Liver (tissue), 9 donors: ENCODE data around the gene PEX5L. TPM values are rescaled to one million over a fixed set of nuclear protein-coding genes. Genes with fewer than 3 reads are reported as not detected.

Experiments
- DNase-seq: peaks from one replicate; pipeline ENCODE4 v3.0.0-alpha.2; 2017; ENCODE audit warnings: low spot score
- H3K27ac ChIP-seq, 2 donors: one replicate each; pipeline ENCODE4 v1.7.0; 2013; ENCODE audit warnings: inconsistent platforms in 2 of 2, low read length in 2 of 2, control low read depth in 1 of 2, low read depth in 1 of 2, mild to moderate bottlenecking in 1 of 2
- H3K27me3 ChIP-seq, 4 donors: one replicate each; pipeline versions ENCODE4 v1.6.1 to v1.7.0; 2013; ENCODE audit warnings: low read length in 3 of 4, inconsistent platforms in 1 of 4, mild to moderate bottlenecking in 1 of 4, moderate library complexity in 1 of 4; ENCODE audit not compliant: control insufficient read depth in 4 of 4, insufficient read depth in 4 of 4
- H3K36me3 ChIP-seq, 4 donors: one replicate each; pipeline versions ENCODE4 v1.6.1 to v1.7.0; 2013; ENCODE audit warnings: low read length in 3 of 4, mild to moderate bottlenecking in 3 of 4, low read depth in 1 of 4, moderate library complexity in 1 of 4; ENCODE audit not compliant: control insufficient read depth in 4 of 4, insufficient read depth in 3 of 4
- H3K4me1 ChIP-seq, 4 donors: one replicate each; pipeline versions ENCODE4 v1.6.1 to v1.7.0; 2013; ENCODE audit warnings: low read length in 3 of 4, mild to moderate bottlenecking in 3 of 4, moderate library complexity in 1 of 4; ENCODE audit not compliant: control insufficient read depth in 4 of 4, insufficient read depth in 4 of 4
- H3K4me3 ChIP-seq, 3 donors: one replicate each; pipeline versions ENCODE4 v1.6.1 to v1.7.0; 2013; ENCODE audit warnings: low read length in 3 of 3, control low read depth in 1 of 3, low read depth in 1 of 3, mild to moderate bottlenecking in 1 of 3
- H3K9ac ChIP-seq, 2 donors: one replicate each; pipeline ENCODE4 v1.7.0; 2013; ENCODE audit warnings: low read length in 2 of 2, mild to moderate bottlenecking in 2 of 2, moderate library complexity in 2 of 2, control low read depth in 1 of 2, low read depth in 1 of 2
- H3K9me3 ChIP-seq, 4 donors: one replicate each; pipeline versions ENCODE4 v1.6.1 to v1.7.0; 2013; ENCODE audit warnings: low read length in 3 of 4; ENCODE audit not compliant: control insufficient read depth in 4 of 4
- EGR1 ChIP-seq, 2 donors: IDR thresholded peaks; 2 replicates each; pipeline ENCODE4 v1.6.1; 2016 to 2018; ENCODE audit warnings: antibody characterized with exemption in 2 of 2, low read depth in 2 of 2
- FOXA1 ChIP-seq: IDR thresholded peaks from 2 replicates; pipeline ENCODE4 v1.6.1; 2016; ENCODE audit warnings: antibody characterized with exemption
- FOXA2 ChIP-seq: IDR thresholded peaks from 2 replicates; pipeline ENCODE4 v1.6.1; 2016; ENCODE audit warnings: antibody characterized with exemption
- GABPA ChIP-seq, 2 donors: IDR thresholded peaks in 1 of 2; conservative IDR thresholded peaks in 1 of 2; 2 replicates each; pipeline ENCODE4 v1.6.1; 2016; ENCODE audit warnings: antibody characterized with exemption in 2 of 2, mild to moderate bottlenecking in 1 of 2, moderate library complexity in 1 of 2
- HNF4A ChIP-seq, 2 donors: conservative IDR thresholded peaks; 2 replicates each; pipeline ENCODE4 v1.6.1; 2016; ENCODE audit warnings: antibody characterized with exemption in 2 of 2, mild to moderate bottlenecking in 2 of 2
- HNF4G ChIP-seq: IDR thresholded peaks from 2 replicates; pipeline ENCODE4 v1.6.1; 2016; ENCODE audit warnings: antibody characterized with exemption
- JUND ChIP-seq, 2 donors: IDR thresholded peaks; 2 replicates each; pipeline ENCODE4 v1.6.1; 2016; ENCODE audit warnings: antibody characterized with exemption in 2 of 2
- NR2F2 ChIP-seq: IDR thresholded peaks from 2 replicates; pipeline ENCODE4 v1.6.1; 2016; ENCODE audit warnings: antibody characterized with exemption
- RAD21 ChIP-seq, 2 donors: IDR thresholded peaks; 2 replicates each; pipeline ENCODE4 v1.6.1; 2016; ENCODE audit warnings: antibody characterized with exemption in 2 of 2, mild to moderate bottlenecking in 2 of 2
- SP1 ChIP-seq: IDR thresholded peaks from 2 replicates; pipeline ENCODE4 v1.6.1; 2018; ENCODE audit warnings: antibody characterized with exemption, mild to moderate bottlenecking
- TAF1 ChIP-seq: conservative IDR thresholded peaks from 2 replicates; pipeline ENCODE4 v1.6.1; 2016; ENCODE audit warnings: antibody characterized with exemption, mild to moderate bottlenecking
- YY1 ChIP-seq: IDR thresholded peaks from 2 replicates; pipeline ENCODE4 v1.6.1; 2016; ENCODE audit warnings: antibody characterized with exemption, mild to moderate bottlenecking
- ZBTB33 ChIP-seq: IDR thresholded peaks from 2 replicates; pipeline ENCODE4 v1.6.1; 2016; ENCODE audit warnings: antibody characterized with exemption
- WGBS: extraction: QIAGEN DNeasy Blood & Tissue Kit; methylation state at CpG from one replicate; pipeline ENCODE4 v1.1.7; 2013; 5-methylcytosine and 5-hydroxymethylcytosine counted together
- polyA plus RNA-seq, 2 donors: library from polyadenylated mRNA; stranded (reverse) in 1 of 2; unstranded in 1 of 2; fragments of 200-250 nt in 1 of 2; fragments of >200 nt in 1 of 2; fragmentation: Nextera tagmentation in 1 of 2; extraction: Ambion mirVana in 1 of 2; gene quantifications; one replicate each; pipeline versions ENCODE4 v1.2.1 to v1.2.3, GENCODE V29; 2013 to 2015
- total RNA-seq, 2 donors: library from RNA; depleted of rRNA; stranded (reverse); fragments of >200 nt; gene quantifications; one replicate each; pipeline ENCODE4 v1.2.3, GENCODE V29; 2014
- TF ChIP-seq, protein P1 (sequence below): IDR thresholded peaks from 2 replicates; pipeline ENCODE4 v1.6.1; 2016; ENCODE audit warnings: antibody characterized with exemption
- TF ChIP-seq, protein P2 (sequence below): IDR thresholded peaks from 2 replicates; pipeline ENCODE4 v1.6.1; 2016; ENCODE audit warnings: antibody characterized with exemption, mild to moderate bottlenecking
- TF ChIP-seq, protein P3 (sequence below): IDR thresholded peaks from 2 replicates; pipeline ENCODE4 v1.6.1; 2016; ENCODE audit warnings: antibody characterized with exemption
- TF ChIP-seq, protein P4 (sequence below): fragments of 150-350 bp; IDR thresholded peaks from 2 replicates; pipeline ENCODE4 v1.5.1; 2017; ENCODE audit warnings: improper control_type of control experiment, low read depth, low read length; ENCODE audit not compliant: missing input control
- donor health status: healthy.
- donor health status: healthy.
- donor health status: healthy.
- donor health status: healthy.
- donor health status: healthy.

PEX5L gene
- total and polyA plus RNA-seq, 4 donors, result 0.03 TPM; not detected in 3

GRCh38 chr3:179949869-179950268 is 86.9 kb downstream of the PEX5L start:
- no peak overlapping the region for H3K9ac ChIP-seq
- H3K27ac ChIP-seq, result no peak overlapping the region
- no peak for DNase-seq
- no peaks in the 10 kb centered on the region for H3K4me1 ChIP-seq
- H3K27me3 ChIP-seq, result peaks cover 0 to 5% (median under 1%) of the 10 kb centered on the region in 4 donors
- no peak overlapping the region for H3K4me3 ChIP-seq
- peaks cover 0 to 2% (median 0%) of the 10 kb centered on the region in 4 donors for H3K9me3 ChIP-seq
- 79% methylated on average over 2 of the region's 2 CpGs for WGBS
- no peaks in the 10 kb centered on the region for H3K36me3 ChIP-seq
- TF ChIP-seq, protein P1, sequence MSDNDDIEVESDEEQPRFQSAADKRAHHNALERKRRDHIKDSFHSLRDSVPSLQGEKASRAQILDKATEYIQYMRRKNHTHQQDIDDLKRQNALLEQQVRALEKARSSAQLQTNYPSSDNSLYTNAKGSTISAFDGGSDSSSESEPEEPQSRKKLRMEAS, result no peak
- TF ChIP-seq, protein P2, sequence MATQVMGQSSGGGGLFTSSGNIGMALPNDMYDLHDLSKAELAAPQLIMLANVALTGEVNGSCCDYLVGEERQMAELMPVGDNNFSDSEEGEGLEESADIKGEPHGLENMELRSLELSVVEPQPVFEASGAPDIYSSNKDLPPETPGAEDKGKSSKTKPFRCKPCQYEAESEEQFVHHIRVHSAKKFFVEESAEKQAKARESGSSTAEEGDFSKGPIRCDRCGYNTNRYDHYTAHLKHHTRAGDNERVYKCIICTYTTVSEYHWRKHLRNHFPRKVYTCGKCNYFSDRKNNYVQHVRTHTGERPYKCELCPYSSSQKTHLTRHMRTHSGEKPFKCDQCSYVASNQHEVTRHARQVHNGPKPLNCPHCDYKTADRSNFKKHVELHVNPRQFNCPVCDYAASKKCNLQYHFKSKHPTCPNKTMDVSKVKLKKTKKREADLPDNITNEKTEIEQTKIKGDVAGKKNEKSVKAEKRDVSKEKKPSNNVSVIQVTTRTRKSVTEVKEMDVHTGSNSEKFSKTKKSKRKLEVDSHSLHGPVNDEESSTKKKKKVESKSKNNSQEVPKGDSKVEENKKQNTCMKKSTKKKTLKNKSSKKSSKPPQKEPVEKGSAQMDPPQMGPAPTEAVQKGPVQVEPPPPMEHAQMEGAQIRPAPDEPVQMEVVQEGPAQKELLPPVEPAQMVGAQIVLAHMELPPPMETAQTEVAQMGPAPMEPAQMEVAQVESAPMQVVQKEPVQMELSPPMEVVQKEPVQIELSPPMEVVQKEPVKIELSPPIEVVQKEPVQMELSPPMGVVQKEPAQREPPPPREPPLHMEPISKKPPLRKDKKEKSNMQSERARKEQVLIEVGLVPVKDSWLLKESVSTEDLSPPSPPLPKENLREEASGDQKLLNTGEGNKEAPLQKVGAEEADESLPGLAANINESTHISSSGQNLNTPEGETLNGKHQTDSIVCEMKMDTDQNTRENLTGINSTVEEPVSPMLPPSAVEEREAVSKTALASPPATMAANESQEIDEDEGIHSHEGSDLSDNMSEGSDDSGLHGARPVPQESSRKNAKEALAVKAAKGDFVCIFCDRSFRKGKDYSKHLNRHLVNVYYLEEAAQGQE, result no peak
- TF ChIP-seq NR2F2 (no peak), ZBTB33 (no peak), FOXA1 (no peak), YY1 (no peak), GABPA (IDR thresholded peaks at IDR 0.05 in 1 of 2, conservative IDR thresholded peaks at IDR 0.05 in 1 of 2) (no peak)
- TF ChIP-seq, protein P3, sequence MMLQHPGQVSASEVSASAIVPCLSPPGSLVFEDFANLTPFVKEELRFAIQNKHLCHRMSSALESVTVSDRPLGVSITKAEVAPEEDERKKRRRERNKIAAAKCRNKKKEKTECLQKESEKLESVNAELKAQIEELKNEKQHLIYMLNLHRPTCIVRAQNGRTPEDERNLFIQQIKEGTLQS, result no peak

DNA sequence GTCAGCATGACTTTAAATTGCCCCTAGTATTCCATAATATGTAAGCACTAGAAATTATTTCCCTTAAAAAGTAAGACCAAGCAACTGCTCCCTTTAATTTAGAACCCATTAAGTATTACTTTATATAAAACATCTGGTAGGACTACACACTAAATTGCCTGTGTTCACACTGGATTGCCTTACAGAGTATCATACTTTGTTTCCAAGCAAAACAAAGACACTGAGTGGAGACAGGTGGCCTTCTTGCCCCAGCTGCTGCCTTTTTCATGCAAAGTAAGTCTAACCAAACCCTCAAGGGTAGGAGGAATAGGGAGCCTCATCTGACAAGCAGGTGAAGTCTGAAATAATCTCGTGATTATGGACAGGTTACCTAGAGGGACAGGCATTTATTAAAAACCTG is 87.3 kb downstream of the PEX5L start:
- Histone ChIP-seq H3K4me3 (no peak overlapping the region), H3K9ac (no peak overlapping the region), H3K9me3 (peaks cover 0 to 2% (median 0%) of the 10 kb centered on the region in 4 donors), H3K27me3 (peaks cover 0 to 5% (median under 1%) of the 10 kb centered on the region in 4 donors), H3K36me3 (no peaks in the 10 kb centered on the region), H3K4me1 (no peaks in the 10 kb centered on the region), H3K27ac (no peak overlapping the region)
- TF ChIP-seq EGR1 (IDR thresholded peaks at IDR 0.05; ENCODE audit: low read depth in 2 of 2) (no peak), ZBTB33 (no peak), RAD21 (IDR thresholded peaks at IDR 0.05) (no peak), SP1 (no peak), TAF1 (no peak), GABPA (IDR thresholded peaks at IDR 0.05 in 1 of 2, conservative IDR thresholded peaks at IDR 0.05 in 1 of 2) (no peak), YY1 (no peak), NR2F2 (no peak), JUND (IDR thresholded peaks at IDR 0.05) (no peak), HNF4G (no peak), FOXA1 (no peak), FOXA2 (no peak), HNF4A (conservative IDR thresholded peaks at IDR 0.05) (no peak)
- TF ChIP-seq, protein P4, sequence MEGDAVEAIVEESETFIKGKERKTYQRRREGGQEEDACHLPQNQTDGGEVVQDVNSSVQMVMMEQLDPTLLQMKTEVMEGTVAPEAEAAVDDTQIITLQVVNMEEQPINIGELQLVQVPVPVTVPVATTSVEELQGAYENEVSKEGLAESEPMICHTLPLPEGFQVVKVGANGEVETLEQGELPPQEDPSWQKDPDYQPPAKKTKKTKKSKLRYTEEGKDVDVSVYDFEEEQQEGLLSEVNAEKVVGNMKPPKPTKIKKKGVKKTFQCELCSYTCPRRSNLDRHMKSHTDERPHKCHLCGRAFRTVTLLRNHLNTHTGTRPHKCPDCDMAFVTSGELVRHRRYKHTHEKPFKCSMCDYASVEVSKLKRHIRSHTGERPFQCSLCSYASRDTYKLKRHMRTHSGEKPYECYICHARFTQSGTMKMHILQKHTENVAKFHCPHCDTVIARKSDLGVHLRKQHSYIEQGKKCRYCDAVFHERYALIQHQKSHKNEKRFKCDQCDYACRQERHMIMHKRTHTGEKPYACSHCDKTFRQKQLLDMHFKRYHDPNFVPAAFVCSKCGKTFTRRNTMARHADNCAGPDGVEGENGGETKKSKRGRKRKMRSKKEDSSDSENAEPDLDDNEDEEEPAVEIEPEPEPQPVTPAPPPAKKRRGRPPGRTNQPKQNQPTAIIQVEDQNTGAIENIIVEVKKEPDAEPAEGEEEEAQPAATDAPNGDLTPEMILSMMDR, result no peak
- TF ChIP-seq, protein P2, result no peak
- TF ChIP-seq, protein P3, result no peak
- TF ChIP-seq, protein P1, result no peak
- DNase-seq, result no peak
- WGBS, result 18% methylated on average over 1 of the region's 1 CpG
